HEK293 (cell line): ENCODE data around the gene COP1.

Experiments used
- CTCF ChIA-PET: fragments of 350-600 bp; formaldehyde crosslinking; extraction: SDS; loops from one replicate; lab custom pipeline; 2021; ENCODE audit warnings: antibody characterized with exemption; lab: Yijun Ruan, JAX
- POLR2A ChIA-PET: fragments of 300-600 bp; formaldehyde crosslinking; extraction: SDS; loops from one replicate; lab custom pipeline; 2020; ENCODE audit warnings: antibody characterized with exemption, inconsistent platforms; lab: Yijun Ruan, JAX
- H3K27ac ChIP-seq: fragments of 200-500 bp; sonication (Bioruptor generic); 2 replicates; pipeline ENCODE4 v1.5.1; 2014; ENCODE audit warnings: low read depth, low read length, control low read depth, inconsistent platforms; ENCODE audit errors: extremely low read depth
- H3K36me3 ChIP-seq, 2 experiments: fragments of 200-500 bp in 1 of 2; sonication (Bioruptor generic) in 1 of 2; 1 replicate in 1 of 2; 2 replicates in 1 of 2; pipeline ENCODE4 v1.5.1; 2014 to 2017; ENCODE audit warnings: inconsistent platforms in 2 of 2, low read length in 2 of 2; ENCODE audit not compliant: control insufficient read depth in 2 of 2, insufficient read depth in 1 of 2
- H3K4me1 ChIP-seq: fragments of 200-500 bp; sonication (Bioruptor generic); 2 replicates; pipeline ENCODE4 v1.5.1; 2014; ENCODE audit warnings: mild to moderate bottlenecking, low read length, inconsistent platforms; ENCODE audit not compliant: control insufficient read depth, insufficient read depth
- H3K4me3 ChIP-seq: 2 replicates; pipeline ENCODE4 v1.5.1; 2011; ENCODE audit warnings: low read depth, mild to moderate bottlenecking, control low read depth, low read length, moderate library complexity
- H3K9me3 ChIP-seq: fragments of 200-500 bp; sonication (Bioruptor generic); 2 replicates; pipeline ENCODE4 v1.5.1; 2014; ENCODE audit warnings: low read depth, low read length, inconsistent platforms; ENCODE audit not compliant: control insufficient read depth, insufficient read depth
- KLF8 ChIP-seq: fragments of 450-650 bp; formaldehyde crosslinking; IDR thresholded peaks from 2 replicates; pipeline ENCODE4 v1.5.1; 2016; ENCODE audit warnings: missing biosample characterization, missing genetic modification characterization
- OVOL3 ChIP-seq: fragments of 450-650 bp; formaldehyde crosslinking; IDR thresholded peaks from 2 replicates; pipeline ENCODE4 v1.5.1; 2016; ENCODE audit warnings: missing biosample characterization, missing genetic modification characterization
- SCRT2 ChIP-seq: fragments of 450-650 bp; formaldehyde crosslinking; IDR thresholded peaks from 2 replicates; pipeline ENCODE4 v1.5.1; 2016; ENCODE audit warnings: missing biosample characterization, missing genetic modification characterization
- SETDB1 ChIP-seq: IDR thresholded peaks from one replicate; pipeline ENCODE4 v1.6.1; 2017; ENCODE audit warnings: mild to moderate bottlenecking, low read length, moderate library complexity, mixed read lengths; ENCODE audit not compliant: insufficient read length
- SP7 ChIP-seq: fragments of 450-650 bp; formaldehyde crosslinking; IDR thresholded peaks from 2 replicates; pipeline ENCODE4 v1.5.1; 2016; ENCODE audit warnings: missing biosample characterization, missing genetic modification characterization
- TRIM28 ChIP-seq: IDR thresholded peaks from 2 replicates; pipeline ENCODE4 v1.6.1; 2011; ENCODE audit warnings: low read length, control low read depth, borderline replicate concordance
- ZNF132 ChIP-seq: fragments of 450-650 bp; formaldehyde crosslinking; IDR thresholded peaks from 2 replicates; pipeline ENCODE4 v1.5.1; 2017; ENCODE audit warnings: missing biosample characterization, missing genetic modification characterization, borderline replicate concordance
- ZNF146 ChIP-seq: fragments of 450-650 bp; formaldehyde crosslinking; IDR thresholded peaks from 2 replicates; pipeline ENCODE4 v1.5.1; 2016; ENCODE audit warnings: missing biosample characterization, missing genetic modification characterization
- ZNF211 ChIP-seq: fragments of 450-650 bp; formaldehyde crosslinking; IDR thresholded peaks from 2 replicates; pipeline ENCODE4 v1.5.1; 2016; ENCODE audit warnings: low read depth, missing biosample characterization, missing genetic modification characterization
- ZNF341 ChIP-seq: fragments of 450-650 bp; formaldehyde crosslinking; IDR thresholded peaks from 2 replicates; pipeline ENCODE4; 2016; ENCODE audit warnings: low read depth, missing biosample characterization, missing genetic modification characterization
- ZNF394 ChIP-seq: fragments of 450-650 bp; formaldehyde crosslinking; IDR thresholded peaks from 2 replicates; pipeline ENCODE4 v1.5.1; 2016; ENCODE audit warnings: missing biosample characterization, missing genetic modification characterization, mild to moderate bottlenecking, moderate library complexity, borderline replicate concordance
- ZNF404 ChIP-seq: fragments of 450-650 bp; formaldehyde crosslinking; IDR thresholded peaks from 2 replicates; pipeline ENCODE4 v1.5.1; 2017; ENCODE audit warnings: missing biosample characterization, missing genetic modification characterization
- ZNF48 ChIP-seq: fragments of 450-650 bp; formaldehyde crosslinking; IDR thresholded peaks from 2 replicates; pipeline ENCODE4 v1.5.1; 2016; ENCODE audit warnings: missing biosample characterization, missing genetic modification characterization
- ZNF501 ChIP-seq: fragments of 450-650 bp; formaldehyde crosslinking; IDR thresholded peaks from 2 replicates; pipeline ENCODE4 v1.5.1; 2016; ENCODE audit warnings: missing biosample characterization, missing genetic modification characterization
- ZNF521 ChIP-seq: fragments of 450-650 bp; formaldehyde crosslinking; IDR thresholded peaks from 2 replicates; pipeline ENCODE4 v1.5.1; 2017; ENCODE audit warnings: missing biosample characterization, mild to moderate bottlenecking, missing genetic modification characterization
- ZNF549 ChIP-seq: fragments of 450-650 bp; IDR thresholded peaks from 2 replicates; pipeline ENCODE4 v1.5.1; 2018; ENCODE audit warnings: missing biosample characterization, missing genetic modification characterization, mild to moderate bottlenecking, inconsistent platforms, moderate library complexity
- ZNF596 ChIP-seq: fragments of 450-650 bp; IDR thresholded peaks from 2 replicates; pipeline ENCODE4 v1.5.0; 2018; ENCODE audit warnings: missing biosample characterization, mild to moderate bottlenecking, missing genetic modification characterization, moderate library complexity
- ZNF626 ChIP-seq: fragments of 450-650 bp; sonication (Bioruptor Pico); formaldehyde crosslinking; IDR thresholded peaks from 2 replicates; pipeline ENCODE4 v1.5.1; 2018; ENCODE audit warnings: missing biosample characterization, missing genetic modification characterization, inconsistent platforms
- ZNF670 ChIP-seq: fragments of 450-650 bp; formaldehyde crosslinking; IDR thresholded peaks from 2 replicates; pipeline ENCODE4 v1.5.1; 2016; ENCODE audit warnings: missing biosample characterization, missing genetic modification characterization, low read depth
- ZNF707 ChIP-seq: fragments of 450-650 bp; formaldehyde crosslinking; IDR thresholded peaks from 2 replicates; pipeline ENCODE4 v1.5.1; 2016; ENCODE audit warnings: missing biosample characterization, missing genetic modification characterization
- ZNF76 ChIP-seq: fragments of 450-650 bp; formaldehyde crosslinking; IDR thresholded peaks from 2 replicates; pipeline ENCODE4; 2016; ENCODE audit warnings: low read depth, missing biosample characterization, missing genetic modification characterization, borderline replicate concordance
- ZNF791 ChIP-seq: fragments of 450-650 bp; formaldehyde crosslinking; IDR thresholded peaks from 2 replicates; pipeline ENCODE4 v1.5.1; 2016; ENCODE audit warnings: missing biosample characterization, missing genetic modification characterization
- ZNF830 ChIP-seq: fragments of 450-650 bp; IDR thresholded peaks from 2 replicates; pipeline ENCODE4 v1.5.0; 2018; ENCODE audit warnings: missing biosample characterization, missing genetic modification characterization, low read depth, mild to moderate bottlenecking, moderate library complexity
- ZXDB ChIP-seq: fragments of 450-650 bp; formaldehyde crosslinking; IDR thresholded peaks from 2 replicates; pipeline ENCODE4 v1.5.1; 2016; ENCODE audit warnings: missing biosample characterization, missing genetic modification characterization
- TF ChIP-seq, protein P1 (sequence below): fragments of 450-650 bp; formaldehyde crosslinking; IDR thresholded peaks from 2 replicates; pipeline ENCODE4 v1.5.1; 2017; ENCODE audit warnings: missing biosample characterization, missing genetic modification characterization
- TF ChIP-seq, protein P2 (sequence below): fragments of 450-650 bp; formaldehyde crosslinking; IDR thresholded peaks from 2 replicates; pipeline ENCODE4 v1.5.1; 2016; ENCODE audit warnings: missing biosample characterization, missing genetic modification characterization

COP1 gene

DNA sequence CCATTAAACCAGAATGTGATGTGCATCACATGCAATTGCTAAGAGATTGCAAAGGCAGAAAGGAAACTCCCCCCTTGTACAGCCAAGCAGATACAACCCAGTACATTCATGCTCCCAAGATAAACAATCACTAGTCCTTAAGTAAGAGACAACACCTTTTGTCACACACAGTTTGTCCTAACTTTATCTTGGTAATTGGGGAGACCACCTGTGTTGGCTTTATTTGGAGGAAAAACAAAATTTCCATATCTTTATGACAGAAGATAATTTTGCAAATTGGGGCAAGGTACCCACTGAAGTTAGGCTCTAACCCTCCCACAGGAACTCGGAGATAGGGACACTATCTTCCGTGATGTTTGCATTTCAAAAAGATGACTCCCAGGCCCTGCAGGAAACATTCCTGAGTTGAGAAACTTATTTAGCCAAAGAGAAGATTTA is 288.7 kb downstream of the COP1 start:
- Histone ChIP-seq H3K36me3 (no peaks in the 10 kb centered on the region), H3K4me3 (no peak overlapping the region), H3K9me3 (no peaks in the 10 kb centered on the region), H3K27ac (no peak overlapping the region), H3K4me1 (no peaks in the 10 kb centered on the region)
- TF ChIP-seq ZNF830 (tag by site-specific recombination) (no peak), ZNF48 (tag by site-specific recombination) (no peak), ZNF707 (no peak), ZNF146 (tag by site-specific recombination) (no peak), ZNF670 (tag by site-specific recombination) (no peak), ZNF132 (no peak), ZNF404 (tag by site-specific recombination) (no peak), SP7 (tag by site-specific recombination) (no peak), ZNF211 (tag by site-specific recombination) (no peak), ZNF76 (tag by site-specific recombination) (no peak), KLF8 (no peak), ZNF341 (tag by site-specific recombination) (no peak), ZNF521 (tag by site-specific recombination) (no peak)
- TF ChIP-seq, protein P1, sequence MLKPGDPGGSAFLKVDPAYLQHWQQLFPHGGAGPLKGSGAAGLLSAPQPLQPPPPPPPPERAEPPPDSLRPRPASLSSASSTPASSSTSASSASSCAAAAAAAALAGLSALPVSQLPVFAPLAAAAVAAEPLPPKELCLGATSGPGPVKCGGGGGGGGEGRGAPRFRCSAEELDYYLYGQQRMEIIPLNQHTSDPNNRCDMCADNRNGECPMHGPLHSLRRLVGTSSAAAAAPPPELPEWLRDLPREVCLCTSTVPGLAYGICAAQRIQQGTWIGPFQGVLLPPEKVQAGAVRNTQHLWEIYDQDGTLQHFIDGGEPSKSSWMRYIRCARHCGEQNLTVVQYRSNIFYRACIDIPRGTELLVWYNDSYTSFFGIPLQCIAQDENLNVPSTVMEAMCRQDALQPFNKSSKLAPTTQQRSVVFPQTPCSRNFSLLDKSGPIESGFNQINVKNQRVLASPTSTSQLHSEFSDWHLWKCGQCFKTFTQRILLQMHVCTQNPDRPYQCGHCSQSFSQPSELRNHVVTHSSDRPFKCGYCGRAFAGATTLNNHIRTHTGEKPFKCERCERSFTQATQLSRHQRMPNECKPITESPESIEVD, result no peak
- TF ChIP-seq, protein P2, sequence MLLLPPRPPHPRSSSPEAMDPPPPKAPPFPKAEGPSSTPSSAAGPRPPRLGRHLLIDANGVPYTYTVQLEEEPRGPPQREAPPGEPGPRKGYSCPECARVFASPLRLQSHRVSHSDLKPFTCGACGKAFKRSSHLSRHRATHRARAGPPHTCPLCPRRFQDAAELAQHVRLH, result no peak
- CTCF ChIA-PET, result no interaction called here
- POLR2A ChIA-PET, result no interaction called here

DNA sequence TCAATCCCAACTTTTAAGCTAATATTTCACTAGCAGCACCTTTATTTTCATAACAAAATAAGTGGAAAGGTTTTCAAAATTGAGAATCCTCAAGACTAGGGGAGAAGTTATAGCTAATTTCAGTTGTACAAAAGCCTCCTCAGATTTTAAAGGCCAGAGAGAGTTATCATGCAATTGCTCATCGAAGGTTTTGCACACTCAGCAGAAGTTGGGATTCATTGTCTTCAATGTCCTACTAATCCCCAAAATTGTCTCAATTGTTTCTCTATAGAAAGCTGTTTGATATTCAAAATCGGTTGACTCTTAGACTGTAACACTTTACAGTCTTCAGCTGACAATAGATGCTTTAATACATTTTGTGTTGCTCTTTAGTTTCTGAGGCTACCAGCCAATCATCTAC is 293.0 kb downstream of the COP1 start:
- Histone ChIP-seq H3K4me1 (no peaks in the 10 kb centered on the region), H3K9me3 (no peaks in the 10 kb centered on the region)
- POLR2A ChIA-PET, result no interaction called here
- TF ChIP-seq ZNF501, result no peak
- no peak for TF ChIP-seq ZNF394
- TF ChIP-seq, all 188 proteins: peak for 0
- no peak overlapping the region for H3K27ac ChIP-seq
- CTCF ChIA-PET, result interaction anchor here (0.7 kb wide), 1 partner anchor 777 kb away, joined by 3 read pairs; no protein-coding TSS in a partner anchor
- no peaks in the 10 kb centered on the region for H3K36me3 ChIP-seq
- no peak overlapping the region for H3K4me3 ChIP-seq

DNA sequence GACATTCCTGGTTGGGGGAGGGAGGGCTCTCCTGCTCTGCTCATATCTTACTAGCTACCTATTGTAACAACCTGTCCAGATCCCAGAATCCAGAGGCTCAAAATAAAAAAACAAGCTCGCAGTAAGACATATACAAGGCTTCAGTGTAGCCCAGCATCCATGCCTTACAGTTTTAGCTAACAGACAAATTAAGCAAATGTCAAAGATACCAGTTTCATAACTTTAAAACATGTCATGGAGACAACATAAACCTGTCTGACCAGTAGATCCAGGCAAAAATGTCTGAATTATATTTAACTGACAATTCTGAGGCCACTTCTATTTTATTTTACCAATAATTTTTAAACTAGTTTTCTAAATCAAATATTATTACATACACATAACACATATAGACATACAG is 295.9 kb downstream of the COP1 start:
- ChIA-PET CTCF (interaction anchor here (0.6 kb wide), 1 partner anchor 54 kb away, joined by 3 read pairs; no protein-coding TSS in a partner anchor), POLR2A (no interaction called here)
- Histone ChIP-seq H3K4me3 (no peak overlapping the region), H3K9me3 (no peaks in the 10 kb centered on the region), H3K36me3 (no peaks in the 10 kb centered on the region), H3K4me1 (0 out of 2 replicates have a peak, but pooled peaks cover 3% of the 10 kb centered on the region), H3K27ac (no peak overlapping the region)
- TF ChIP-seq ZNF549 (0 out of 2 replicates have a peak, but pooled peaks have one; percentile 21), ZXDB (tag by site-specific recombination) (no peak), TRIM28 (peak; percentile 91; the same call in 1 of the 2 replicates), ZNF626 (peak; percentile 72; the same call in 1 of the 2 replicates), OVOL3 (tag by site-specific recombination) (no peak), ZNF596 (tag by site-specific recombination) (no peak), ZNF791 (tag by site-specific recombination) (no peak), ZNF76 (tag by site-specific recombination) (no peak), SCRT2 (no peak), SETDB1 (peak; percentile 93)
